ENCODE data around the gene FBXL17. TPM values are rescaled to one million over a fixed set of nuclear protein-coding genes. Genes with fewer than 3 reads are reported as not detected.
A peak's percentile ranks its signal among the peaks of the same experiment; 100 is the strongest.

The FBXL17 gene
- total RNA-seq, 1 experiment from 2014 or later: 5.3 TPM

DNA sequence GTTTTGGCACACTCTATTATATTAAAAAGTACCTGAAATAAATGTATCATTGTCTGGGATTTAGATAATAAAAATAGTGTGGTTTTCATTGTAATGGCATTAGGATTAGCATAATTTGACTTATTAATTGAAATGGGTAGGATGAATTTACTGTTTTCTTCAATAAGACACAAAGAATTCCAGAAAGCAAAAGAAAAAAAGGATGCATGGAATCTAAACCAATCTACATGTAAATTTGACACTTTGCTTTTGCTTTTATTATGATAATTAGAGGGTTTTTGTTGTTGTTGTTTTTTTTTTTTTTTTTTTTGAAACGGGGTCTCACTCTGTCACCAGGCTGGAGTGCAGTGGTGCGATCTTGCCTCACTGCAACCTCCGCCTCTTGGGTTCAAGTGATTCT is 406.3 kb downstream of the FBXL17 start:
- H3K27ac Mint-ChIP-seq: peak overlapping the region in 1 of 3 experiments; percentile 44; a peak in 1 of 7 replicates
- no peak for DNase-seq
- no peaks in the 10 kb centered on the region for H3K27me3 ChIP-seq (ENCODE audit: insufficient read depth, low read length)
- no peak overlapping the region for H2AK5ac ChIP-seq (ENCODE audit: insufficient read length, low read length)
- no peak overlapping the region for H3K23ac ChIP-seq (ENCODE audit: insufficient read length, low read depth, low read length)
- TF ChIP-seq, protein P1, sequence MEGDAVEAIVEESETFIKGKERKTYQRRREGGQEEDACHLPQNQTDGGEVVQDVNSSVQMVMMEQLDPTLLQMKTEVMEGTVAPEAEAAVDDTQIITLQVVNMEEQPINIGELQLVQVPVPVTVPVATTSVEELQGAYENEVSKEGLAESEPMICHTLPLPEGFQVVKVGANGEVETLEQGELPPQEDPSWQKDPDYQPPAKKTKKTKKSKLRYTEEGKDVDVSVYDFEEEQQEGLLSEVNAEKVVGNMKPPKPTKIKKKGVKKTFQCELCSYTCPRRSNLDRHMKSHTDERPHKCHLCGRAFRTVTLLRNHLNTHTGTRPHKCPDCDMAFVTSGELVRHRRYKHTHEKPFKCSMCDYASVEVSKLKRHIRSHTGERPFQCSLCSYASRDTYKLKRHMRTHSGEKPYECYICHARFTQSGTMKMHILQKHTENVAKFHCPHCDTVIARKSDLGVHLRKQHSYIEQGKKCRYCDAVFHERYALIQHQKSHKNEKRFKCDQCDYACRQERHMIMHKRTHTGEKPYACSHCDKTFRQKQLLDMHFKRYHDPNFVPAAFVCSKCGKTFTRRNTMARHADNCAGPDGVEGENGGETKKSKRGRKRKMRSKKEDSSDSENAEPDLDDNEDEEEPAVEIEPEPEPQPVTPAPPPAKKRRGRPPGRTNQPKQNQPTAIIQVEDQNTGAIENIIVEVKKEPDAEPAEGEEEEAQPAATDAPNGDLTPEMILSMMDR (conservative IDR thresholded peaks at IDR 0.05): no peak
- no peak overlapping the region for H3K14ac ChIP-seq (ENCODE audit: insufficient read depth, low read length)
- H3K4me3 Mint-ChIP-seq: no peak overlapping the region
- no peaks in the 10 kb centered on the region for H3K79me2 ChIP-seq (ENCODE audit: insufficient read depth, low read length)
- H3K4me1 ChIP-seq (ENCODE audit: insufficient read depth, low read length): peaks cover 5% of the 10 kb centered on the region; the same call in 1 of the 2 replicates
- no peak overlapping the region for H2BK120ac ChIP-seq (ENCODE audit: low read depth, low read length, poor library complexity, severe bottlenecking)
- no peak overlapping the region for H2AFZ ChIP-seq (ENCODE audit: low read length)
- H3K36me3 Mint-ChIP-seq (ENCODE audit: insufficient read depth in 1 of 3, low read depth in 3 of 3): no peaks in the 10 kb centered on the region
- no peak overlapping the region for H3K4me2 ChIP-seq (ENCODE audit: insufficient read depth, insufficient read length, low read length)
- H2BK12ac ChIP-seq (ENCODE audit: insufficient read length, low read depth, low read length): no peak overlapping the region
- H3K79me1 ChIP-seq (ENCODE audit: insufficient read depth, low read depth, low read length, poor library complexity, severe bottlenecking): no peaks in the 10 kb centered on the region
- H3T11ph ChIP-seq (ENCODE audit: low read length): no peak overlapping the region
- H2BK15ac ChIP-seq (ENCODE audit: low read depth, low read length): no peak overlapping the region
- H2BK5ac ChIP-seq (ENCODE audit: insufficient read length, low read length): no peak overlapping the region
- H3K4me1 Mint-ChIP-seq: peaks cover 44 to 46% of the 10 kb centered on the region in 2 experiments
- H2BK20ac ChIP-seq (ENCODE audit: low read depth, low read length, poor library complexity, severe bottlenecking): no peak overlapping the region
- H3K27ac ChIP-seq (ENCODE audit: insufficient read length, low read depth, low read length): no peak overlapping the region
- H3K9ac ChIP-seq (ENCODE audit: extremely low read depth, insufficient read length, low read length): no peak overlapping the region
- H3K18ac ChIP-seq (ENCODE audit: insufficient read length, low read depth, low read length): no peak overlapping the region
- no peaks in the 10 kb centered on the region for H3K9me3 Mint-ChIP-seq
- no peak overlapping the region for H3K4ac ChIP-seq (ENCODE audit: low read depth, low read length)
- no CpG with 5 or more reads among the region's 3 CpGs for WGBS (ENCODE audit: extremely low coverage, insufficient read length, low lambda C conversion rate)
- H3K23me2 ChIP-seq (ENCODE audit: insufficient read length, low read depth, low read length, poor library complexity, severe bottlenecking): no peaks in the 10 kb centered on the region
- no peak overlapping the region for H4K8ac ChIP-seq (replicated peaks; ENCODE audit: insufficient read length, low read depth, low read length)
- H3K9me3 ChIP-seq (ENCODE audit: control insufficient read depth, low read depth, low read length): no peaks in the 10 kb centered on the region
- no peak overlapping the region for H4K91ac ChIP-seq (ENCODE audit: insufficient read length, low read depth, low read length)
- no peak overlapping the region for H4K5ac ChIP-seq (ENCODE audit: insufficient read length, low read depth, low read length)
- no peak overlapping the region for H3K56ac ChIP-seq (ENCODE audit: insufficient read length, low read depth, low read length)
- no peaks in the 10 kb centered on the region for H4K20me1 ChIP-seq (ENCODE audit: control insufficient read depth, insufficient read depth, insufficient read length)
- H3K27me3 Mint-ChIP-seq (ENCODE audit: low read depth): no peaks in the 10 kb centered on the region
